Measurements from ENCODE around the gene EID3. TPM values are rescaled to one million over a fixed set of nuclear protein-coding genes. Genes with fewer than 3 reads are reported as not detected.

Gene EID3
- total and polyA plus RNA-seq, 10 of the 15 experiments (the other 5 are each of a cell fraction or from before 2014, with no cell fraction given): 0.92 to 7.0 (median 4.3) TPM

GRCh38 chr12:104345234-104346066 is 41.9 kb downstream of the EID3 start:
- Histone ChIP-seq H3K9me3 (replicated peaks; ENCODE audit: control insufficient read depth, insufficient read depth, low read length) (no peaks in the 10 kb centered on the region), H3K36me3 (ENCODE audit: control insufficient read depth in 2 of 2, insufficient read depth in 2 of 2, low read length in 1 of 2) (peaks cover 18 to 47% of the 10 kb centered on the region in 2 experiments), H4K20me1 (ENCODE audit: control insufficient read depth, insufficient read depth) (no peaks in the 10 kb centered on the region), H3K27ac (ENCODE audit: control insufficient read depth, insufficient read depth) (no peak overlapping the region), H3K4me2 (ENCODE audit: control insufficient read depth, insufficient read depth) (no peak overlapping the region), H3K4me3 (no peak overlapping the region), H3K27me3 (replicated peaks in 1 of 2; ENCODE audit: control insufficient read depth in 2 of 2, insufficient read depth in 2 of 2, low read length in 1 of 2) (no peaks in the 10 kb centered on the region), H3K9ac (ENCODE audit: control insufficient read depth, insufficient read depth, low read length) (no peak overlapping the region), H2AFZ (ENCODE audit: control insufficient read depth, low read depth, low read length) (no peak overlapping the region), H3K4me1 (ENCODE audit: control insufficient read depth, insufficient read depth, low read length) (no peaks in the 10 kb centered on the region), H3K79me2 (ENCODE audit: control insufficient read depth, insufficient read depth, low read length) (no peaks in the 10 kb centered on the region)
- in situ Hi-C loops (cut with MboI): no loop called here
- RAD21 ChIA-PET (ENCODE audit: unreplicated experiment): no interaction called here
- FAIRE-seq (no peak), DNase-seq (ENCODE audit: low read depth, low spot score) (no peak), ATAC-seq (no peak)
- TF ChIP-seq BCL3 (IDR thresholded peaks at IDR 0.05; ENCODE audit: borderline replicate concordance, insufficient read depth, low read depth, low read length, poor library complexity, severe bottlenecking) (peak; percentile 76), CBX3 (IDR thresholded peaks at IDR 0.05; ENCODE audit: borderline replicate concordance, low read depth) (no peak), SPI1 (IDR thresholded peaks at IDR 0.05; ENCODE audit: borderline replicate concordance, insufficient read depth, low read depth, low read length) (no peak), ZNF592 (IDR thresholded peaks at IDR 0.05) (no peak), EED (IDR thresholded peaks at IDR 0.05; ENCODE audit: low read depth) (no peak)
- whole genome bisulfite sequencing (ENCODE audit: insufficient coverage, insufficient replicate concordance, low lambda C conversion rate, missing lambda C conversion rate): 93% methylated on average over 7 of the region's 7 CpGs
- POLR2A ChIA-PET: no interaction called here
- no TSS peak for BruUV-seq (replicated peaks)
- intact Hi-C loops (cut with micrococcal nuclease; ENCODE audit: unreplicated experiment): no loop called here
- SMC1A ChIA-PET (ENCODE audit: uncharacterized antibody, unreplicated experiment): interaction anchor here (1.2 kb wide), 1 partner anchor 16 kb away, joined by 3 read pairs; no protein-coding TSS in a partner anchor
- CTCF ChIA-PET: interaction anchor here (0.6 kb wide), 1 partner anchor 288 kb away, joined by 3 read pairs; no protein-coding TSS in a partner anchor

Measured in GM12878 (cell line).